Measurements from ENCODE around the gene SCGB1D1. TPM values are rescaled to one million over a fixed set of nuclear protein-coding genes. Genes with fewer than 3 reads are reported as not detected.

The SCGB1D1 gene
- total RNA-seq, 1 donor from 2014 or later, result not detected

DNA sequence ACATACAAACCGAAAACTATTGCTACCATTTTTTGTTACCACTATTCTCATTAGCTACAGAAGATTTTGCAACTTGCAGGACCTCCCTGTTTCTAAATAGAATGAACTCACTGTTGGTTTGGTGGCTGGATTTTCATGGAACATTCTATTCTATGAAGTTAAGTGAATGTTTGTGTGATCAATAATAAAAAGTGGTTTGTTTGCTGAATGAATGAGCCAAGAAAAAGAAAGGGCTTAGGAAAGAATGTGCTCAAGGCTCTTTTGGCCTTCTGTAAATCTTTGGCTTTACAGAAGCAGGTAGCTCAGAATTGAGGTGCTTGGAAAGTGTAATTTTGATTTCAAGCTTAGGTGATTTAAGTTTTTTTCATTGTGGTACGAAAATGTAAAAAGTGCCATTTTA, 46.2 kb downstream of the SCGB1D1 start:
- H3K36me3 Mint-ChIP-seq (ENCODE audit: low read depth), result no peaks in the 10 kb centered on the region

DNA sequence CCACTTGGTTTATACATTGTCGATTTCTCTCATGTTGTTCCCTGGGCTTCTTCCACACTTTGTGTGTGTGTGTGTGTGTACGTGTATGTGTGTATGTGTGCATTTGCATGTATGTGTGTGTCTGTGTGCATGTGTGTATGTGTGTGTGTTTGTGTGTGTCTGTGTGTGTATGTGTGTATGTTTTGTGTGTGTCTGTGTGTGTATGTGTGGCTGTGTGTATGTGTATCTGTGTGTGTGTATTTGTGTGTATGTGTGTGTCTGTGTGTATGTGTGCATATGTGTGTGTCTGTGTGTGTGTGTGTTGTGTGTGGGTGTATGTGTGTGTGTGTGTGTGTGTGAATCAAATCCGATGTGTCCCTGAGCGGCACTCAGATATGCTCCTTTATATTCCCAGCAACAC, 47.5 kb downstream of the SCGB1D1 start:
- no peak for DNase-seq (ENCODE audit: low read depth, low spot score)
- TF ChIP-seq, protein P1, sequence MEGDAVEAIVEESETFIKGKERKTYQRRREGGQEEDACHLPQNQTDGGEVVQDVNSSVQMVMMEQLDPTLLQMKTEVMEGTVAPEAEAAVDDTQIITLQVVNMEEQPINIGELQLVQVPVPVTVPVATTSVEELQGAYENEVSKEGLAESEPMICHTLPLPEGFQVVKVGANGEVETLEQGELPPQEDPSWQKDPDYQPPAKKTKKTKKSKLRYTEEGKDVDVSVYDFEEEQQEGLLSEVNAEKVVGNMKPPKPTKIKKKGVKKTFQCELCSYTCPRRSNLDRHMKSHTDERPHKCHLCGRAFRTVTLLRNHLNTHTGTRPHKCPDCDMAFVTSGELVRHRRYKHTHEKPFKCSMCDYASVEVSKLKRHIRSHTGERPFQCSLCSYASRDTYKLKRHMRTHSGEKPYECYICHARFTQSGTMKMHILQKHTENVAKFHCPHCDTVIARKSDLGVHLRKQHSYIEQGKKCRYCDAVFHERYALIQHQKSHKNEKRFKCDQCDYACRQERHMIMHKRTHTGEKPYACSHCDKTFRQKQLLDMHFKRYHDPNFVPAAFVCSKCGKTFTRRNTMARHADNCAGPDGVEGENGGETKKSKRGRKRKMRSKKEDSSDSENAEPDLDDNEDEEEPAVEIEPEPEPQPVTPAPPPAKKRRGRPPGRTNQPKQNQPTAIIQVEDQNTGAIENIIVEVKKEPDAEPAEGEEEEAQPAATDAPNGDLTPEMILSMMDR (conservative IDR thresholded peaks at IDR 0.05), result no peak
- no peak overlapping the region for H3K4me3 Mint-ChIP-seq
- H3K27ac Mint-ChIP-seq (ENCODE audit: unreplicated experiment), result no peak overlapping the region
- peaks cover 89% of the 10 kb centered on the region for H3K27me3 Mint-ChIP-seq (ENCODE audit: low read depth)
- H3K4me1 Mint-ChIP-seq, result no peaks in the 10 kb centered on the region
- H3K36me3 Mint-ChIP-seq (ENCODE audit: low read depth), result no peaks in the 10 kb centered on the region
- no peaks in the 10 kb centered on the region for H3K9me3 Mint-ChIP-seq

More for the DNA sequence above, 46.2 kb downstream of the SCGB1D1 start:
- H3K4me1 Mint-ChIP-seq, result no peaks in the 10 kb centered on the region
- no peak overlapping the region for H3K27ac Mint-ChIP-seq (ENCODE audit: unreplicated experiment)
- H3K27me3 Mint-ChIP-seq (ENCODE audit: low read depth), result peaks cover 90% of the 10 kb centered on the region
- DNase-seq (ENCODE audit: low read depth, low spot score), result no peak
- TF ChIP-seq, protein P1 (conservative IDR thresholded peaks at IDR 0.05), result no peak
- H3K4me3 Mint-ChIP-seq, result no peak overlapping the region
- H3K9me3 Mint-ChIP-seq, result no peaks in the 10 kb centered on the region

DNA sequence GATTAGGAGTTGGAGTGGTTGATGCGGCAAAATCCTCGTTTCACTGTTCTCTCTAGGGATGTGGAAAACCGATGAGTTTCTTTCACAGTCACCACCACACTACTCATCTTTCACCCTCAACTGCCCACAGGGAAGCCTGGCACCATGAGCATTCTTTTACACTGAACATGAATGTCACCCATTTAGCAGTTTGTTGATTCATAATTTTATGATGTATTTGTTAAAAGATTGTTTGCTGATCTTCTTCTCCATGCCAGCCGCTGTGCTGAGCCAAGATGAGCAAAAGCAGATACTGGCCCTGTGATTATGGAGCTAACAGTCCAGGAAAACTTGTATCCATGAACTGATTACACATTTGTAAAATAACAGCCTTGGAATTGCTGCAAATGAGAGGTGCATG, 48.1 kb downstream of the SCGB1D1 start:
- Mint-ChIP-seq H3K36me3 (ENCODE audit: low read depth) (no peaks in the 10 kb centered on the region), H3K9me3 (no peaks in the 10 kb centered on the region), H3K4me1 (no peaks in the 10 kb centered on the region), H3K4me3 (no peak overlapping the region), H3K27me3 (ENCODE audit: low read depth) (peaks cover 89% of the 10 kb centered on the region), H3K27ac (ENCODE audit: unreplicated experiment) (no peak overlapping the region)
- no peak for DNase-seq (ENCODE audit: low read depth, low spot score)
- TF ChIP-seq, protein P1 (conservative IDR thresholded peaks at IDR 0.05), result no peak

DNA sequence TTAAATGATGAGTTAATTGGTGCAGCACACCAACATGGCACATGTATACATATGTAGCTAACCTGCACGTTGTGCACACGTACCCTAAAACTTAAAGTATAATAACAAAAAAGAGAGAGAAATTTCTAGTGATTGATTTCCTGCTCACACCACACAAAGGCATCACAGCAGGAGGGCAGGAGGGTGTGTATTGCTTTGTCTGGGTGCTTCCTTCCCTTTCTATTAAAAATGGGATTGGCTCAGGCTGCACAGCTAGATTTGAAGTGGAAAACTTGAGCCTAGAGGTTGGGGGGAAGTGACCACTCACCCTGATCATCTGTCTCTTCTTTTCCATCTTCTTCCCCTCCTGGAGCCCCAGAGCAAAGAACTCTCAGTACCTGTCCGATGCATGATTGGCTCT, 51.1 kb downstream of the SCGB1D1 start:
- Mint-ChIP-seq H3K4me1 (no peaks in the 10 kb centered on the region), H3K36me3 (ENCODE audit: low read depth) (no peaks in the 10 kb centered on the region), H3K4me3 (no peak overlapping the region), H3K9me3 (no peaks in the 10 kb centered on the region), H3K27ac (ENCODE audit: unreplicated experiment) (no peak overlapping the region), H3K27me3 (ENCODE audit: low read depth) (peaks cover 71% of the 10 kb centered on the region)
- TF ChIP-seq, protein P1 (conservative IDR thresholded peaks at IDR 0.05), result no peak
- no peak for DNase-seq (ENCODE audit: low read depth, low spot score)

DNA sequence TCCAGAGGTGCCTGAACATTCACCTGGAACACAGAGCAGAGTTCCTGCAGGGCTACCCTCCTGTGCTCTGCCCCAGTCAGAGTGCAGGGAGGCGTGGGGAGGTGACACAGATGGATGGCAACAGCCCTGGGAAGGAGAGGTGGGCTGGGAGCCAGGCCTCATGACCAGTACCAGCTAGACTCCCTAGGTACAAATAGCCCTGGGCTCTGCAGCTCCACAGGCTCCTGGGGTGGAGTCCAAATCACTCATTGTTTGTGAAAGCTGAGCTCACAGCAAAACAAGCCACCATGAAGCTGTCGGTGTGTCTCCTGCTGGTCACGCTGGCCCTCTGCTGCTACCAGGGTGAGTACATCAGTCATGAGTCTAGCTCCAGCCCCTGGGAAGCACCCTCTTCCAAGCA, 52.0 kb downstream of the SCGB1D1 start, which contains the start of gene SCGB1D2:
TSS of gene SCGB1D2 (plus strand) at position 219 of the 400 bp plus-strand sequence. CDS start at position 288, 69 bp downstream.
- H3K4me3 Mint-ChIP-seq, result no peak within 1 kb of the TSS
- TF ChIP-seq, protein P1 (conservative IDR thresholded peaks at IDR 0.05), result no peak

More for the DNA sequence above, 52.0 kb downstream of the SCGB1D1 start, which contains the start of gene SCGB1D2:
- no peaks in the 10 kb centered on the region for H3K36me3 Mint-ChIP-seq (ENCODE audit: low read depth)
- H3K4me1 Mint-ChIP-seq, result no peaks in the 10 kb centered on the region
- no peak for DNase-seq (ENCODE audit: low read depth, low spot score)
- H3K9me3 Mint-ChIP-seq, result no peaks in the 10 kb centered on the region
- H3K27ac Mint-ChIP-seq (ENCODE audit: unreplicated experiment), result no peak within 1 kb of the TSS
- peaks cover 68% of the 10 kb centered on the region for H3K27me3 Mint-ChIP-seq (ENCODE audit: low read depth)

Other genes starting within 250 kb of the SCGB1D1 start
- gene BEST1, start 239.9 kb upstream of the SCGB1D1 start, total RNA-seq, result 0.52 and 0.96 TPM in 2 replicates
- 1,207 and 1,209 TPM in 2 replicates for gene FTH1, start 222.6 kb upstream of the SCGB1D1 start, total RNA-seq
- gene INCENP, start 66.2 kb upstream of the SCGB1D1 start, total RNA-seq, result 162 and 166 TPM in 2 replicates
- gene SCGB2A1, start 18.5 kb downstream of the SCGB1D1 start, total RNA-seq, result not detected in 2 replicates
- not detected in 2 replicates for gene SCGB1D2, start 52.0 kb downstream of the SCGB1D1 start, total RNA-seq
- not detected in 2 replicates for gene SCGB2A2, start 79.9 kb downstream of the SCGB1D1 start, total RNA-seq
- gene SCGB1D4, start 108.9 kb downstream of the SCGB1D1 start, total RNA-seq, result not detected in 2 replicates
- 50.1 and 57.5 TPM in 2 replicates for gene ASRGL1, start 147.2 kb downstream of the SCGB1D1 start, total RNA-seq
- gene SCGB1A1, start 228.8 kb downstream of the SCGB1D1 start, total RNA-seq, result not detected in 2 replicates

All from neural crest cell (in vitro differentiated cells).